Naive thymus-derived CD4-positive, alpha-beta T cell (primary cell): ENCODE measurements around the gene C19orf44. TPM values are rescaled to one million over a fixed set of nuclear protein-coding genes. Genes with fewer than 3 reads are reported as not detected.

Experiments used
- ATAC-seq: fragments of 150-1000 bp; cut with Tn5 transposase; 2 replicates; pipeline ENCODE4 v1.10.0; 2021; ENCODE audit warnings: mild to moderate bottlenecking, moderate library complexity
- CTCF ChIA-PET: fragments of 350-600 bp; sonication (Branson Sonifier 250); formaldehyde crosslinking; loops from one replicate; lab custom pipeline; 2021; ENCODE audit warnings: antibody characterized with exemption; lab: Charles Lee
- POLR2A ChIA-PET: fragments of 350-600 bp; sonication (Branson Sonifier 250); formaldehyde crosslinking; loops from one replicate; lab custom pipeline; 2021; ENCODE audit warnings: antibody characterized with exemption, inconsistent platforms; lab: Charles Lee
- DNase-seq, 9 donors: peaks; one replicate each; pipeline versions ENCODE4 v3.0.0 to v3.0.0-alpha.2; 2020 to 2022; ENCODE audit warnings: mixed read lengths in 1 of 9
- H3K27ac ChIP-seq: one replicate; pipeline ENCODE4 v1.7.0; 2013; ENCODE audit warnings: mild to moderate bottlenecking, low read depth, low read length, moderate library complexity
- H3K27me3 ChIP-seq, 2 donors: one replicate each; pipeline ENCODE4 v1.7.0; 2013; ENCODE audit warnings: low read length in 2 of 2, mild to moderate bottlenecking in 2 of 2, moderate library complexity in 2 of 2; ENCODE audit not compliant: control insufficient read depth in 2 of 2, insufficient read depth in 2 of 2
- H3K36me3 ChIP-seq, 3 experiments: 1 replicate in 2 of 3; 2 replicates in 1 of 3; pipeline ENCODE4 v1.7.0; 2013; ENCODE audit warnings: low read length in 3 of 3, mild to moderate bottlenecking in 3 of 3, moderate library complexity in 1 of 3; ENCODE audit not compliant: insufficient read depth in 3 of 3, control insufficient read depth in 2 of 3
- H3K4me1 ChIP-seq, 2 donors: one replicate each; pipeline ENCODE4 v1.7.0; 2013; ENCODE audit warnings: low read length in 2 of 2, mild to moderate bottlenecking in 2 of 2, moderate library complexity in 1 of 2; ENCODE audit not compliant: control insufficient read depth in 2 of 2, insufficient read depth in 2 of 2
- H3K4me3 ChIP-seq: 2 replicates; pipeline ENCODE4 v1.7.0; 2013; ENCODE audit warnings: mild to moderate bottlenecking, low read length
- H3K9me3 ChIP-seq, 3 experiments: 1 replicate in 2 of 3; 2 replicates in 1 of 3; pipeline ENCODE4 v1.7.0; 2013; ENCODE audit warnings: low read length in 3 of 3; ENCODE audit not compliant: control insufficient read depth in 2 of 3
- H3K27ac Mint-ChIP-seq, 9 donors: one replicate each; pipeline ENCODE4 v1.8.0; 2020 to 2022; ENCODE audit warnings: mixed read lengths in 9 of 9, mild to moderate bottlenecking in 8 of 9, moderate library complexity in 5 of 9, inconsistent platforms in 2 of 9
- H3K27me3 Mint-ChIP-seq, 5 donors: one replicate each; pipeline ENCODE4 v1.8.0; 2021 to 2022; ENCODE audit warnings: mixed read lengths in 5 of 5, mild to moderate bottlenecking in 1 of 5
- H3K36me3 Mint-ChIP-seq, 5 donors: one replicate each; pipeline ENCODE4 v1.8.0; 2020 to 2022; ENCODE audit warnings: mixed read lengths in 5 of 5, mild to moderate bottlenecking in 3 of 5, inconsistent platforms in 1 of 5
- H3K4me1 Mint-ChIP-seq, 7 donors: one replicate each; pipeline ENCODE4 v1.8.0; 2020 to 2022; ENCODE audit warnings: mixed read lengths in 7 of 7, mild to moderate bottlenecking in 3 of 7, inconsistent platforms in 1 of 7
- H3K4me3 Mint-ChIP-seq, 10 donors: one replicate each; pipeline ENCODE4 v1.8.0; 2020 to 2022; ENCODE audit warnings: mild to moderate bottlenecking in 10 of 10, mixed read lengths in 10 of 10, moderate library complexity in 6 of 10, inconsistent platforms in 2 of 10
- H3K9me3 Mint-ChIP-seq, 11 donors: one replicate each; pipeline ENCODE4 v1.8.0; 2020 to 2022; ENCODE audit warnings: mixed read lengths in 11 of 11, mild to moderate bottlenecking in 4 of 11, inconsistent platforms in 1 of 11, moderate library complexity in 1 of 11
- intact Hi-C, 2 donors: fragments of 100-400 bp; cut with micrococcal nuclease; formaldehyde crosslinking; loops; one replicate each; pipeline ENCODE4 v1.15.1; 2023
- polyA plus RNA-seq, 2 donors: library from polyadenylated mRNA; unstranded; fragments of 300-500 nt; fragmentation: Illumina TruSeq; gene quantifications; one replicate each; pipeline ENCODE4 v1.2.3, GENCODE V29; 2021
- total RNA-seq, 6 experiments: library from RNA in 5 of 6; stranded (reverse) in 5 of 6; gene quantifications; 1 replicate in 5 of 6; 2 replicates in 1 of 6; pipeline ENCODE4 v1.2.3 and lab custom pipeline; 2021 to 2026

C19orf44 gene
- total and polyA plus RNA-seq, 7 experiments from 2014 or later: 1.3 to 6.0 (median 2.1) TPM

DNA sequence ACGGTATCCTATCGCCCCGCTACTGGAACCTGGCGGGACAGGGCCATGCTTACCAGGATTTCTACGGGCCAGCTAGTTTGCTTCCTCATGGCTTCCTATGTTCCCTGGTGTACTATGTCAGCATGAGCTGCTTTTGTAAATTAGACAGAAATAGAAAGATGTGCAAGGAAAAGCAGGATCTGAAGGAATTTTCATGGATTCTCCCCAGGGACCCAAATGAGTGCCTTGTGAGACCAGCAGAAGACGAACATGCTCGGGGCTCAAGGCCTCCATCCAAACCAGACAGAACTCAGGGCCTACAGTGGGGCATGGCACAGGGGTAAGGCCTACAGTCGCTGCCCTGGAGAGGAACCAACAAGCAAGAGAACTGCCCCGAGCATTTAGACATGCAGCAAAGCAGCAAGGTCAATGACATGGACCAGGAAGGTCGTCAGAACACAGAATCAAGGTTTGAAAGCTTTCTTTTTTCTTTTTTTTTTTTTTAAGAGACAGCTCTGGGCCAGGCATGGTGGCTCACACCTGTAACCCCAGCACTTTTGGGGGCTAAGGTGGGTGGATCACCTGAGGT is 41.8 kb upstream of the C19orf44 start:
- H3K27ac ChIP-seq: no peak overlapping the region
- H3K4me1 Mint-ChIP-seq: peaks cover 27 to 62% (median 50%) of the 10 kb centered on the region in 7 donors
- CTCF ChIA-PET: no interaction called here
- peak overlapping the region in 4 of 9 donors; percentile 14 to 84 (median 66) for H3K27ac Mint-ChIP-seq
- no peaks in the 10 kb centered on the region for H3K27me3 ChIP-seq
- intact Hi-C loops: no loop called here
- H3K4me3 Mint-ChIP-seq: peak overlapping the region in 1 of 10 donors; percentile 31
- no peaks in the 10 kb centered on the region for H3K9me3 ChIP-seq
- H3K36me3 Mint-ChIP-seq: peaks cover 0 to 14% (median 8%) of the 10 kb centered on the region in 5 donors
- peaks cover 0 to 4% (median 0%) of the 10 kb centered on the region in 11 donors for H3K9me3 Mint-ChIP-seq
- no peak overlapping the region for H3K4me3 ChIP-seq
- peaks cover 7 to 22% of the 10 kb centered on the region in 2 donors for H3K4me1 ChIP-seq
- ATAC-seq: no peak
- no peak for DNase-seq
- no peaks in the 10 kb centered on the region for H3K36me3 ChIP-seq
- H3K27me3 Mint-ChIP-seq: no peaks in the 10 kb centered on the region
- POLR2A ChIA-PET: no interaction called here

- Histone ChIP-seq H3K27ac (no peak overlapping the region), H3K27me3 (no peaks in the 10 kb centered on the region), H3K9me3 (no peaks in the 10 kb centered on the region), H3K36me3 (no peaks in the 10 kb centered on the region), H3K4me1 (peaks cover 0 to 22% of the 10 kb centered on the region in 2 donors), H3K4me3 (no peak overlapping the region)
- DNase-seq (no peak), ATAC-seq (no peak)
- intact Hi-C loops: no loop called here
- Mint-ChIP-seq H3K4me1 (peaks cover 22 to 66% (median 51%) of the 10 kb centered on the region in 7 donors), H3K4me3 (no peak overlapping the region), H3K9me3 (no peaks in the 10 kb centered on the region), H3K27me3 (no peaks in the 10 kb centered on the region), H3K27ac (peak overlapping the region in 2 of 9 donors; percentile 57 to 62), H3K36me3 (peaks cover 0 to 9% (median 4%) of the 10 kb centered on the region in 5 donors)
- ChIA-PET POLR2A (no interaction called here), CTCF (no interaction called here)
Observed at GRCh38 chr19:16455489-16455888, 40.7 kb upstream of the C19orf44 start.

GRCh38 chr19:16456652-16457194 is 39.5 kb upstream of the C19orf44 start:
- peak overlapping the region; percentile 6 to 76 (median 58) for H3K4me3 Mint-ChIP-seq
- H3K36me3 Mint-ChIP-seq: peaks cover 0 to 9% (median 0%) of the 10 kb centered on the region in 5 donors
- no peaks in the 10 kb centered on the region for H3K27me3 Mint-ChIP-seq
- H3K4me1 ChIP-seq: peaks cover 0 to 22% of the 10 kb centered on the region in 2 donors
- H3K27me3 ChIP-seq: no peaks in the 10 kb centered on the region
- ATAC-seq (no peak), DNase-seq (no peak)
- H3K9me3 Mint-ChIP-seq: no peaks in the 10 kb centered on the region
- peak overlapping the region in 8 of 9 donors; percentile 0 to 83 (median 52) for H3K27ac Mint-ChIP-seq
- no peak overlapping the region for H3K4me3 ChIP-seq
- peaks cover 22 to 72% (median 56%) of the 10 kb centered on the region in 7 donors for H3K4me1 Mint-ChIP-seq
- intact Hi-C loops: no loop called here
- CTCF ChIA-PET: no interaction called here
- no peaks in the 10 kb centered on the region for H3K9me3 ChIP-seq
- no peaks in the 10 kb centered on the region for H3K36me3 ChIP-seq
- no peak overlapping the region for H3K27ac ChIP-seq
- POLR2A ChIA-PET: interaction anchor here (0.5 to 0.6 kb wide), 3 partner anchors 156 to 728 kb away, joined by 3 read pairs; no protein-coding TSS in a partner anchor

- H3K9me3 ChIP-seq: no peaks in the 10 kb centered on the region
- intact Hi-C loops: no loop called here
- ChIA-PET CTCF (interaction anchor here (0.6 kb wide), 1 partner anchor 448 kb away, joined by 3 read pairs; no protein-coding TSS in a partner anchor), POLR2A (interaction anchor here (0.6 kb wide), 1 partner anchor 728 kb away, joined by 3 read pairs; no protein-coding TSS in a partner anchor)
- DNase-seq (no peak), ATAC-seq (peak; percentile 33)
- Mint-ChIP-seq H3K27me3 (no peaks in the 10 kb centered on the region), H3K27ac (peak overlapping the region in 6 of 9 donors; percentile 0 to 83 (median 60)), H3K9me3 (no peaks in the 10 kb centered on the region), H3K36me3 (peaks cover 0 to 9% (median 0%) of the 10 kb centered on the region in 5 donors), H3K4me3 (peak overlapping the region; percentile 6 to 76 (median 59)), H3K4me1 (peaks cover 22 to 78% (median 58%) of the 10 kb centered on the region in 7 donors)
- H3K4me1 ChIP-seq: peaks cover 0 to 22% of the 10 kb centered on the region in 2 donors
- H3K27me3 ChIP-seq: no peaks in the 10 kb centered on the region
- no peak overlapping the region for H3K4me3 ChIP-seq
- no peaks in the 10 kb centered on the region for H3K36me3 ChIP-seq
- H3K27ac ChIP-seq: no peak overlapping the region
Observed at GRCh38 chr19:16457195-16457953, 38.8 kb upstream of the C19orf44 start.

- peaks cover 0 to 24% of the 10 kb centered on the region in 2 donors for H3K4me1 ChIP-seq
Observed at GRCh38 chr19:16457954-16458331, 38.3 kb upstream of the C19orf44 start.

More at GRCh38 chr19:16457954-16458331, 38.3 kb upstream of the C19orf44 start:
- Mint-ChIP-seq H3K27ac (peak overlapping the region in 3 of 9 donors; percentile 33 to 76 (median 71)), H3K4me1 (peaks cover 22 to 83% (median 61%) of the 10 kb centered on the region in 7 donors), H3K27me3 (no peaks in the 10 kb centered on the region), H3K4me3 (peak overlapping the region in 8 of 10 donors; percentile 9 to 76 (median 37)), H3K9me3 (no peaks in the 10 kb centered on the region), H3K36me3 (peaks cover 0 to 9% (median 0%) of the 10 kb centered on the region in 5 donors)
- H3K4me3 ChIP-seq: no peak overlapping the region
- CTCF ChIA-PET: interaction anchor here (0.6 kb wide), 1 partner anchor 449 kb away, joined by 3 read pairs; no protein-coding TSS in a partner anchor
- no peak overlapping the region for H3K27ac ChIP-seq
- peak; percentile 28 for ATAC-seq
- POLR2A ChIA-PET: no interaction called here
- H3K9me3 ChIP-seq: no peaks in the 10 kb centered on the region
- intact Hi-C loops: no loop called here
- no peaks in the 10 kb centered on the region for H3K36me3 ChIP-seq
- no peak for DNase-seq
- no peaks in the 10 kb centered on the region for H3K27me3 ChIP-seq
